ENCODE measurements around the gene BAAT. TPM values are rescaled to one million over a fixed set of nuclear protein-coding genes. Genes with fewer than 3 reads are reported as not detected.

BAAT gene
- polyA plus RNA-seq, 1 experiment, result not detected

DNA sequence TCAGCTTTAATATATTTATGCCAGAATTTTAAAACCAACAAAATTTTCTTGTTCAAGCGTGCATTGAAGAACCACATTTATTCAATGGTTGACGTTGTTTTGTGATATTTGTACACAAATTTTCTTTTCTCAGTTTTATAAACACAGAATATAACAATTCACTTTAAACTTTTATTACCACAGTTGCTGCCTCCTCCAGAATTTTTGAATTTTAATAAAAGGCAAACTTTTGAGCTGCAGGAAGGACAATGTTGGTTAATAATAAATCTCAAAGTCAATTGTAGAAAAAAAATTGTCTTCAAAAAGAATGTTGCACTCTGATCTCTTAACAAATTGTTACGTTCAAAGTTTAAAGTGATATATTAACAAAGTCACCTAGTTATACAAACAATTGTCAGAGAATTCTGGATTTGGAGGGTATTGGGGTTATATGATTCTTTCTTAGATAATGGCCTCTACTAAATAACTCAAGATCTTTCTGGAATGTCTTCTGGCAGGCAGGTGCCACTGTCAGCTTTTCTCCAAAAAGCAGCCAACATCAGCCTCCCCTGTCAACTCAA lies 60.5 kb downstream of the BAAT start:
- no peak overlapping the region for H3K27ac ChIP-seq (ENCODE audit: low read depth, low read length)
- H3K27me3 ChIP-seq (ENCODE audit: control insufficient read depth, insufficient read depth, low read length), result no peaks in the 10 kb centered on the region
- no peak for DNase-seq (ENCODE audit: low read depth, low spot score)
- ChIA-PET POLR2A (no interaction called here), CTCF (interaction anchor here (1.2 to 2.1 kb wide), 2 partner anchors 13 to 722 kb away, joined by 4 to 12 read pairs; no protein-coding TSS in a partner anchor)
- H3K4me3 ChIP-seq (ENCODE audit: low read depth, low read length), result no peak overlapping the region
- H3K9me3 ChIP-seq (ENCODE audit: control insufficient read depth, insufficient read depth, low read length), result no peaks in the 10 kb centered on the region
- no peak for TF ChIP-seq CTCF (IDR thresholded peaks at IDR 0.05; ENCODE audit: low read depth, low read length)

- CTCF ChIA-PET, result interaction anchor here (1.3 kb wide), 1 partner anchor 721 kb away, joined by 4 read pairs; no protein-coding TSS in a partner anchor
These were observed 61.7 kb downstream of the BAAT start for GRCh38 chr9:101323129-101323528.

DNA sequence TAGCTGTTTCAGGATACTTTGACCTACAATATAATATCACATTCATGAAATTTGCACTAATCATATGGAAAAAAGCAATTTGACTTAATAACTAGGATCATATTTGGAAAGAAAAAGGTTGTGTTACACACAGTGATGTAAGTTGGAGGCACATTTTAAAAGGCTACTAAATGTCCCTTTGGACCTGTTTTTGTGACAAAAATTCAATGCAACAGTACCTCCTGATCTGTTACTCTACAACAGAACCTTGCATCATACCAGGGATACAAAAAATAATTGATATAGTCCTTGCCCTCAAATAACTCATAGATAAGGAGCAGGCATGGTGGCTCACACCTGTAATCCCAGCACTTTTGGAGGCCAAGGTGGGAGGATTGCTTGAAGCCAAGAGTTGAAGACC lies 67.1 kb downstream of the BAAT start:
- DNase-seq (ENCODE audit: low read depth, low spot score), result no peak
- TF ChIP-seq CTCF (IDR thresholded peaks at IDR 0.05; ENCODE audit: low read depth, low read length), result no peak
- CTCF ChIA-PET, result no interaction called here
- no peak overlapping the region for H3K4me3 ChIP-seq (ENCODE audit: low read depth, low read length)
- POLR2A ChIA-PET, result no interaction called here
- no peaks in the 10 kb centered on the region for H3K9me3 ChIP-seq (ENCODE audit: control insufficient read depth, insufficient read depth, low read length)
- H3K27me3 ChIP-seq (ENCODE audit: control insufficient read depth, insufficient read depth, low read length), result no peaks in the 10 kb centered on the region
- H3K27ac ChIP-seq (ENCODE audit: low read depth, low read length), result no peak overlapping the region

More at GRCh38 chr9:101323129-101323528, 61.7 kb downstream of the BAAT start:
- DNase-seq (ENCODE audit: low read depth, low spot score), result no peak
- Histone ChIP-seq H3K27ac (ENCODE audit: low read depth, low read length) (no peak overlapping the region), H3K27me3 (ENCODE audit: control insufficient read depth, insufficient read depth, low read length) (no peaks in the 10 kb centered on the region), H3K4me3 (ENCODE audit: low read depth, low read length) (no peak overlapping the region), H3K9me3 (ENCODE audit: control insufficient read depth, insufficient read depth, low read length) (no peaks in the 10 kb centered on the region)
- POLR2A ChIA-PET, result no interaction called here
- TF ChIP-seq CTCF (IDR thresholded peaks at IDR 0.05; ENCODE audit: low read depth, low read length), result no peak

DNA sequence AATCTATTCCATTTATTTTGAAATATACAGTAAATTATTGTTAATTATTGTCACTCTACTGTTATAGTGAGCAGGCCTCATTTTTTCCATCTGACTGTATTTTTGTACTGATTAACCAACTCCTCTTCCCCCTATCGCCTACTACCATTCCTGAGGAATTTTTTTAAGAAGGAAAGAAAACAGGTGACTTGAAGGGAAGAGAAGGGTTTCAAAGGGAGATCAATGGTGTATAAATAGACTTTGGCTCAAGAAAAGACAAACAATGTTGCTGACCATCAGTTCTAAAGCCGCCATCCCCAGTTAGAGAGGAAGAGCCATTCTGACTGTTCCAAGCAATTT lies 69.7 kb downstream of the BAAT start:
- Histone ChIP-seq H3K27ac (ENCODE audit: low read depth, low read length) (no peak overlapping the region), H3K27me3 (ENCODE audit: control insufficient read depth, insufficient read depth, low read length) (no peaks in the 10 kb centered on the region), H3K9me3 (ENCODE audit: control insufficient read depth, insufficient read depth, low read length) (no peaks in the 10 kb centered on the region), H3K4me3 (ENCODE audit: low read depth, low read length) (no peak overlapping the region)
- CTCF ChIA-PET, result interaction anchor here (7.0 kb wide), 1 partner anchor 714 kb away, joined by 277 read pairs; no protein-coding TSS in a partner anchor
- no peak for DNase-seq (ENCODE audit: low read depth, low spot score)
- POLR2A ChIA-PET, result no interaction called here
- TF ChIP-seq CTCF (IDR thresholded peaks at IDR 0.05; ENCODE audit: low read depth, low read length), result no peak

DNA sequence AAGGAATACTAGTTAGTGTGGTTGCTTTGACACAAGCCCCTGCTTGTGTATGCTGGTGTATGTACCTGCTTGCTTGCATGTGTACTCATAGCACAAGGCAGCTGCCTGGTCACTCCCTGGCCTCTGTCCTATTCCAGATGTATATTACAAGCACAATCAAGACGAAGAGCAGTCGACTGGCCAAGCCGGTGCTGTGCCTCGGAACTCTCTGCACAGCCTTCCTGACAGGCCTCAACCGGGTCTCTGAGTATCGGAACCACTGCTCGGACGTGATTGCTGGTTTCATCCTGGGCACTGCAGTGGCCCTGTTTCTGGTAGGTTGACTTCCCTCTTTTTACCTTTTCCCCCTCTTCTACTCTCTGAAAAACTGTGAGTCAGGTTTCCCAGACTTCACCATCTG lies 72.1 kb downstream of the BAAT start:
- CTCF ChIA-PET, result interaction anchor here (1.2 to 7.0 kb wide), 11 partner anchors 11 to 716 kb away, joined by 3 to 277 read pairs (median 7); no protein-coding TSS in a partner anchor
- Histone ChIP-seq H3K27ac (ENCODE audit: low read depth, low read length) (no peak overlapping the region), H3K27me3 (ENCODE audit: control insufficient read depth, insufficient read depth, low read length) (no peaks in the 10 kb centered on the region), H3K9me3 (ENCODE audit: control insufficient read depth, insufficient read depth, low read length) (no peaks in the 10 kb centered on the region), H3K4me3 (ENCODE audit: low read depth, low read length) (no peak overlapping the region)
- POLR2A ChIA-PET, result no interaction called here
- DNase-seq (ENCODE audit: low read depth, low spot score), result no peak
- TF ChIP-seq CTCF (IDR thresholded peaks at IDR 0.05; ENCODE audit: low read depth, low read length), result no peak

All from AG04450 (cell line).